Esophagus muscularis mucosa (tissue), 4 donors: ENCODE results near the gene PRKCE. TPM values are rescaled to one million over a fixed set of nuclear protein-coding genes. Genes with fewer than 3 reads are reported as not detected.

Source experiments
- DNase-seq: peaks from one replicate; pipeline ENCODE4 v3.0.0-alpha.2; 2017; ENCODE audit errors: extremely low spot score
- H3K27ac ChIP-seq, 4 donors: fragments of 200-600 bp; sonication (generic); replicated peaks in 1 of 4; 1 replicate in 3 of 4; 2 replicates in 1 of 4; pipeline ENCODE4 v1.5.1; 2016 to 2019; ENCODE audit warnings: mild to moderate bottlenecking in 1 of 4
- H3K27me3 ChIP-seq, 4 donors: fragments of 200-600 bp; sonication (generic); one replicate each; pipeline versions ENCODE4 v1.5.1 to v1.6.0; 2016 to 2019
- H3K36me3 ChIP-seq, 4 donors: fragments of 200-600 bp; sonication (generic); one replicate each; pipeline ENCODE4 v1.5.1; 2016 to 2019
- H3K4me1 ChIP-seq, 4 donors: fragments of 200-600 bp; sonication (generic); one replicate each; pipeline ENCODE4 v1.5.1; 2016 to 2019
- H3K4me3 ChIP-seq, 4 donors: fragments of 200-600 bp; sonication (generic); 1 replicate in 2 of 4; 2 replicates in 2 of 4; pipeline ENCODE4 v1.5.1; 2016 to 2019; ENCODE audit warnings: mild to moderate bottlenecking in 4 of 4, moderate library complexity in 1 of 4
- H3K9me3 ChIP-seq, 4 donors: fragments of 200-600 bp; sonication (generic); 1 replicate in 3 of 4; 2 replicates in 1 of 4; pipeline ENCODE4 v1.5.1; 2016 to 2019
- EP300 ChIP-seq: sonication (generic); formaldehyde crosslinking; IDR thresholded peaks from one replicate; pipeline ENCODE4 v1.6.1; 2017; ENCODE audit warnings: antibody characterized with exemption
- POLR2A ChIP-seq: fragments of 450-650 bp; IDR thresholded peaks from one replicate; pipeline ENCODE4 v1.6.1; 2017; ENCODE audit warnings: antibody characterized with exemption, moderate library complexity, mild to moderate bottlenecking, low read depth
- POLR2AphosphoS5 ChIP-seq, 2 donors: sonication (generic); formaldehyde crosslinking; IDR thresholded peaks; one replicate each; pipeline ENCODE4 v1.6.1; 2017; ENCODE audit warnings: antibody characterized with exemption in 2 of 2
- WGBS: methylation state at CpG from one replicate; pipeline ENCODE4 v1.1.5; 2018; 5-methylcytosine and 5-hydroxymethylcytosine counted together
- intact Hi-C: fragments of 100-400 bp; cut with DNase I; formaldehyde crosslinking; loops from one replicate; pipeline ENCODE4 v1.15.1; 2023
- total RNA-seq, 4 donors: library from RNA; depleted of rRNA; stranded (reverse); fragments of >200 nt; gene quantifications; one replicate each; pipeline versions ENCODE4 v1.1.0 to v1.2.1, GENCODE V29; 2016
- TF ChIP-seq, protein P1 (sequence below), 3 experiments: fragments of 200-600 bp in 2 of 3; fragments of 450-650 bp in 1 of 3; sonication (generic) in 2 of 3; IDR thresholded peaks; one replicate each; pipeline ENCODE4 v1.5.1; 2017 to 2019; ENCODE audit warnings: antibody characterized with exemption in 3 of 3, mild to moderate bottlenecking in 2 of 3, moderate library complexity in 1 of 3

The PRKCE gene
- total RNA-seq, 4 donors from 2014 or later = 11.6 to 21.1 (median 13.0) TPM

DNA sequence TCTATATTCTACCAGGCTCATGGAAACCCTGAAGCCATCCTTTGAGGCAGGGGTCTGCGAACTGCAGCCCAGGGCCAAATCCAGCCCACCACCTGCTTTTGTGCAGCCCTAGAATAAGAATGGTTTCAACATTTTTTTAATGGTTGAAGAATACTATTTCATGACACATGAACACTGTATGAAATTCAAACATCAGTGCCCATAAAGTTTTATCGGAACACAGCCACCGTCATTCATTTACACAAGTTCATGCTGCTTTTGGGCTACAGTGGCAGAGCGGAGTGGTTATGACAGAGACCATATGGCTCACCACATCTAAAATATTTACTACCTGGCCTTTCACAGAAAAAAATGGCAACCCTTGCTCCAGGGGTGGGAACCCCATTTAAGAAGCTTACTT is 521.6 kb downstream of the PRKCE start:
- Histone ChIP-seq H3K4me1 (peaks cover 7 to 23% (median 19%) of the 10 kb centered on the region in 4 donors), H3K4me3 (no peak overlapping the region), H3K27me3 (no peaks in the 10 kb centered on the region), H3K27ac (no peak overlapping the region), H3K9me3 (no peaks in the 10 kb centered on the region), H3K36me3 (no peaks in the 10 kb centered on the region)
- WGBS = 100% methylated on average over 4 of the region's 4 CpGs
- no peak for DNase-seq
- intact Hi-C loops = no loop called here
- TF ChIP-seq, protein P1, sequence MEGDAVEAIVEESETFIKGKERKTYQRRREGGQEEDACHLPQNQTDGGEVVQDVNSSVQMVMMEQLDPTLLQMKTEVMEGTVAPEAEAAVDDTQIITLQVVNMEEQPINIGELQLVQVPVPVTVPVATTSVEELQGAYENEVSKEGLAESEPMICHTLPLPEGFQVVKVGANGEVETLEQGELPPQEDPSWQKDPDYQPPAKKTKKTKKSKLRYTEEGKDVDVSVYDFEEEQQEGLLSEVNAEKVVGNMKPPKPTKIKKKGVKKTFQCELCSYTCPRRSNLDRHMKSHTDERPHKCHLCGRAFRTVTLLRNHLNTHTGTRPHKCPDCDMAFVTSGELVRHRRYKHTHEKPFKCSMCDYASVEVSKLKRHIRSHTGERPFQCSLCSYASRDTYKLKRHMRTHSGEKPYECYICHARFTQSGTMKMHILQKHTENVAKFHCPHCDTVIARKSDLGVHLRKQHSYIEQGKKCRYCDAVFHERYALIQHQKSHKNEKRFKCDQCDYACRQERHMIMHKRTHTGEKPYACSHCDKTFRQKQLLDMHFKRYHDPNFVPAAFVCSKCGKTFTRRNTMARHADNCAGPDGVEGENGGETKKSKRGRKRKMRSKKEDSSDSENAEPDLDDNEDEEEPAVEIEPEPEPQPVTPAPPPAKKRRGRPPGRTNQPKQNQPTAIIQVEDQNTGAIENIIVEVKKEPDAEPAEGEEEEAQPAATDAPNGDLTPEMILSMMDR (IDR thresholded peaks at IDR 0.05) = no peak
- TF ChIP-seq POLR2AphosphoS5 (IDR thresholded peaks at IDR 0.05) = no peak
- TF ChIP-seq POLR2A = no peak
- TF ChIP-seq EP300 = no peak

DNA sequence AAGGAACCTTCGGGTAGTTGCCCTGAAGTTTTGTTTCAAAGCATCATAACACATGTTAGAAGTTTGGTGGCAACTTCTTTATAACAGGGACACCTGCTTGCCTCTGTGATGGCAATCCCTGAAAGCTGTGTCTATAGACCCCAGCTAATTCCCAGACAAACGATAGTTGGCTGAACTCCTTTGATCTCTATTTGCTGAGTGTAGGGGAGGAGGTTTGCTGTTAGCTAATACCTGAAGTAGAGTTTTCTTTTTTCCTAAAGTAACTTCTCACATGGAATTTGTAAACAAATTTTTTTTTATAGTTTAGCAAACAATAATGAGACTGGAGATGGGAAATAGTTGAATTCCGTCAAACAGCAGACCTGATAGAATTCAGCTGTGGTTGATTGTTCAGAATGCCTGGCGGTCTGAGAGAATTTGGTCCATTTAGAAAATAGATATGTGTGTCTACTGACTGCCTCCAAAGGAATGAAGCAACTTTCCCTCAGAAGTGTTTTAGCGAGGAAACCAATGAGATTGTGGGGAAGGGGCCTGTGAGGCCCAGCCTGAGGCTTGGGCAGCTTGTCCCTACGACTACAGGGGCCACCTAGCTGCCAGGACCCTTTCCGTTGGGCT is 522.3 kb downstream of the PRKCE start:
- no peak overlapping the region for H3K27ac ChIP-seq
- H3K4me1 ChIP-seq = peaks cover 13 to 26% (median 22%) of the 10 kb centered on the region in 4 donors
- no peak for TF ChIP-seq POLR2A
- no peak for TF ChIP-seq EP300
- TF ChIP-seq POLR2AphosphoS5 (IDR thresholded peaks at IDR 0.05) = no peak
- TF ChIP-seq, protein P1 (IDR thresholded peaks at IDR 0.05) = no peak
- 83% methylated on average over 7 of the region's 7 CpGs for WGBS
- no peaks in the 10 kb centered on the region for H3K9me3 ChIP-seq
- no peaks in the 10 kb centered on the region for H3K27me3 ChIP-seq
- H3K36me3 ChIP-seq = no peaks in the 10 kb centered on the region
- no peak overlapping the region for H3K4me3 ChIP-seq
- no peak for DNase-seq
- intact Hi-C loops = no loop called here

DNA sequence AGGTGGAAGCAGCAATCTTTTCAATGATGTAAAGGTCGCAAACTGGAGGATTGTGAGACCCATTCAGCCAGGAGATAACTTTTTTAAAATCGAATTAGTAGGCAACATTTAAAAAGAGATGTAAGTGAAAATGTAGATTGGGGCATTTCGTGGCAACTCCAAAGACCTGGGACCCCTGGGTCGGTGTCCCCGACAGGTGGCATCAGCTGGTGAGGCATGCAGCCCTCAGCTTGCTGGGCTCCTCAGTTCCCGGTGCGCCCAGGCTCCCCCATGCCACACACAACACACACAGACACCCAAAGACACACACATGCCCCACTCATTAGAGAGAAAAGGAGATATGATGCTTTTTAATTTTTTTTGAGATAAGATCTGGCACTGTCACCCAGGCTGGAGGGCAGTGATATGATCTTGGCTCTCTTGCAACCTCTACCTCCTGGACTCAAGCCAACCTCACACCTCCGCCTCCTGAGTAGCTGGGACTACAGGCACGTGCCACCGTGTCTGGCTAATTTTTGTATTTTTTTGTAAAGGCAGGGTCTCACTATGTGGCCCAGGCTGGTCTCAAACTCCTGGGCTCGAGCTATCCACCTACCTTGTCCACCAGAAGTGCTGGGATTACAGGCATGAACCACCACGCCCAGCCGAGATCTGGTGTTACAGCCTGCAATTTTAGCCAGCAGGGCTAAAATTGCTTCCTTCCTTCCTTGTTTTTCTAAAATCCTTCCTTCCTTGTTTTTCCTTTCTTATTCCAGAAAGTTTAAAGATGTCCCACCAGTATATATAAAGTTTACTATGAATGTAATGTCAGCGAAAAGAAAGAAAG is 523.1 kb downstream of the PRKCE start:
- no peak overlapping the region for H3K27ac ChIP-seq
- H3K27me3 ChIP-seq = no peaks in the 10 kb centered on the region
- peaks cover 21 to 34% (median 30%) of the 10 kb centered on the region in 4 donors for H3K4me1 ChIP-seq
- intact Hi-C loops = no loop called here
- WGBS = 80% methylated on average over 14 of the region's 14 CpGs
- no peak for DNase-seq
- TF ChIP-seq POLR2A (no peak), POLR2AphosphoS5 (IDR thresholded peaks at IDR 0.05) (no peak)
- no peak overlapping the region for H3K4me3 ChIP-seq
- H3K36me3 ChIP-seq = no peaks in the 10 kb centered on the region
- no peaks in the 10 kb centered on the region for H3K9me3 ChIP-seq

GRCh38 chr2:46175419-46175818 is 523.9 kb downstream of the PRKCE start:
- no peaks in the 10 kb centered on the region for H3K27me3 ChIP-seq
- no peak for DNase-seq
- intact Hi-C loops = no loop called here
- 90% methylated on average over 4 of the region's 4 CpGs for WGBS
- no peak overlapping the region for H3K4me3 ChIP-seq
- H3K9me3 ChIP-seq = no peaks in the 10 kb centered on the region
- peaks cover 28 to 32% (median 30%) of the 10 kb centered on the region in 4 donors for H3K4me1 ChIP-seq
- H3K36me3 ChIP-seq = no peaks in the 10 kb centered on the region
- no peak overlapping the region for H3K27ac ChIP-seq
- TF ChIP-seq POLR2A (no peak), POLR2AphosphoS5 (IDR thresholded peaks at IDR 0.05) (no peak), EP300 (no peak)
- TF ChIP-seq, protein P1 (IDR thresholded peaks at IDR 0.05) = no peak

DNA sequence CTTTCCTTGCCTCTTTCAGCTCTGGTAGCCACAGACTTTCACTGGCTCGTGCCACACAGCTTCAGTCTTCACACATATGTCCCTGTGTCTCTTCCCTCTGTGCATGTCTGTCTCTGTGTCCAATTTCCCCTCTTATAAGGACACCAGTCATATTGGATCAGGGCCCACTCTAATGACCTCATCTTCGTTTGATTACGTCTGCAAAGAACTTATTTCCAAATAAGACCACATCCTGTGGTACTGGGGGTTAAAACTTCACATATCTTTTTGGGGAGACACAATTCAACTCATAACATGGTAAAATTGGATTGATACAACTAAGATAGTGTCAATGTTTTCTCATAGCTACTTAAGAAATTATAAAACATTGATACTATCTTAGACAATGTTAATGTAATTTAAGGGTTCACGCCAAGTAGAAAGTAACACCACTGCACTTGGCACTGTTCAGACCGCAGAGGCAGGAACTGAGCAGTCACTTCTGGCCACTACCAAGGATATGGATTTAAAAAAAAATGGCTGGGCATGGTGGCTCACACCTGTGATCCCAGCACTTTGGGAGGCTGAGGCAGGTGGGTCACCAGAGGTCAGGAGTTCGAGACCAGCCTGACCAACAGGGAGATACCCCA is 526.1 kb downstream of the PRKCE start:
- intact Hi-C loops = no loop called here
- DNase-seq = no peak
- Histone ChIP-seq H3K27ac (no peak overlapping the region), H3K4me3 (no peak overlapping the region), H3K27me3 (no peaks in the 10 kb centered on the region), H3K36me3 (no peaks in the 10 kb centered on the region), H3K4me1 (peaks cover 12 to 23% (median 14%) of the 10 kb centered on the region in 4 donors), H3K9me3 (no peaks in the 10 kb centered on the region)
- TF ChIP-seq, protein P1 (IDR thresholded peaks at IDR 0.05) = no peak
- TF ChIP-seq POLR2A = no peak
- TF ChIP-seq EP300 = no peak
- no peak for TF ChIP-seq POLR2AphosphoS5 (IDR thresholded peaks at IDR 0.05)
- 84% methylated on average over 6 of the region's 6 CpGs for WGBS
